ENCODE measurements around the gene PGM2L1. TPM values are rescaled to one million over a fixed set of nuclear protein-coding genes. Genes with fewer than 3 reads are reported as not detected.

PGM2L1 gene
- total RNA-seq, 4 donors from 2014 or later: 1.0 to 1.8 (median 1.2) TPM

- intact Hi-C loops (cut with DNase I; ENCODE audit: low total_unique reads): no loop called here
- no peak overlapping the region for H3K4me3 ChIP-seq (ENCODE audit: low read depth, poor library complexity, severe bottlenecking)
- no peak for TF ChIP-seq CTCF (IDR thresholded peaks at IDR 0.05)
- no peak for TF ChIP-seq POLR2A (IDR thresholded peaks at IDR 0.05)
- no peak for DNase-seq (ENCODE audit: low spot score in 2 of 2)
These were observed 81.3 kb downstream of the PGM2L1 start for GRCh38 chr11:74316772-74317505.

- DNase-seq (ENCODE audit: low spot score in 2 of 2): no peak
- TF ChIP-seq CTCF (IDR thresholded peaks at IDR 0.05) (no peak), POLR2A (IDR thresholded peaks at IDR 0.05) (no peak)
- 82 to 87% methylated on average over 1 of the region's 1 CpG for WGBS, 2 donors
- intact Hi-C loops (cut with DNase I; ENCODE audit: low total_unique reads): no loop called here
- H3K4me3 ChIP-seq (ENCODE audit: low read depth, poor library complexity, severe bottlenecking): no peak overlapping the region
These were observed 85.9 kb downstream of the PGM2L1 start for GRCh38 chr11:74312326-74312725.

- WGBS, 2 donors: 6 to 22% methylated on average over 15 to 52 of the region's 62 CpGs
- intact Hi-C loops (cut with DNase I; ENCODE audit: low total_unique reads): no loop called here
- peak in 1 of 2 donors; percentile 92 for DNase-seq (ENCODE audit: low spot score in 2 of 2)
- TF ChIP-seq POLR2A (IDR thresholded peaks at IDR 0.05) (no peak), CTCF (IDR thresholded peaks at IDR 0.05) (no peak)
- no peak within 1 kb of the TSS for H3K4me3 ChIP-seq (ENCODE audit: low read depth, poor library complexity, severe bottlenecking)
These were observed 86.8 kb downstream of the PGM2L1 start, which contains the start of gene P4HA3 for GRCh38 chr11:74311352-74311926. Gene P4HA3 (minus strand): TSS chr11:74311640. CDS start chr11:74311611, 29 bp downstream.

GRCh38 chr11:74310857-74311256, 87.4 kb downstream of the PGM2L1 start:
- no peak overlapping the region for H3K4me3 ChIP-seq (ENCODE audit: low read depth, poor library complexity, severe bottlenecking)
- DNase-seq (ENCODE audit: low spot score in 2 of 2): no peak
- intact Hi-C loops (cut with DNase I; ENCODE audit: low total_unique reads): no loop called here
- no peak for TF ChIP-seq CTCF (IDR thresholded peaks at IDR 0.05)
- no peak for TF ChIP-seq POLR2A (IDR thresholded peaks at IDR 0.05)
- WGBS, 2 donors: 74 to 77% methylated on average over 9 to 11 of the region's 11 CpGs

- 39 to 52% methylated on average over 1 of the region's 1 CpG for WGBS, 2 donors
- DNase-seq (ENCODE audit: low spot score in 2 of 2): no peak
- H3K4me3 ChIP-seq (ENCODE audit: low read depth, poor library complexity, severe bottlenecking): no peak overlapping the region
- no peak for TF ChIP-seq POLR2A (IDR thresholded peaks at IDR 0.05)
- no peak for TF ChIP-seq CTCF (IDR thresholded peaks at IDR 0.05)
- intact Hi-C loops (cut with DNase I; ENCODE audit: low total_unique reads): no loop called here
These were observed 90.8 kb downstream of the PGM2L1 start for GRCh38 chr11:74307434-74307833.

Measured in lower leg skin (tissue), 4 donors.